PFSK-1 (cell line): Measurements from ENCODE around the gene LDLR.

Source experiments
- FOXP2 ChIP-seq: optimal IDR thresholded peaks from 2 replicates; pipeline ENCODE3; 2011; ENCODE audit warnings: borderline replicate concordance, control low read depth, inconsistent platforms; ENCODE audit not compliant: insufficient read depth; ENCODE audit errors: extremely low read length, extremely low read depth
- POLR2AphosphoS5 ChIP-seq: IDR thresholded peaks from 2 replicates; pipeline ENCODE4 v1.6.1; 2012; ENCODE audit warnings: low read depth, mild to moderate bottlenecking, control low read depth, low read length, moderate library complexity
- SIN3A ChIP-seq: IDR thresholded peaks from 2 replicates; pipeline ENCODE4 v1.6.1; 2012; ENCODE audit warnings: mild to moderate bottlenecking, low read length, moderate library complexity, borderline replicate concordance; ENCODE audit not compliant: insufficient read depth
- TAF1 ChIP-seq: IDR thresholded peaks from 2 replicates; pipeline ENCODE4 v1.6.1; 2012; ENCODE audit warnings: low read length, control low read depth, borderline replicate concordance; ENCODE audit not compliant: insufficient read depth
- TF ChIP-seq, protein P1 (sequence below), 2 experiments: IDR thresholded peaks; 2 replicates each; pipeline versions ENCODE4 v1.6.1 to v1.8.0; 2011 to 2012; ENCODE audit warnings: low read depth in 2 of 2, low read length in 2 of 2, control low read depth in 1 of 2, inconsistent platforms in 1 of 2, mild to moderate bottlenecking in 1 of 2, moderate library complexity in 1 of 2; ENCODE audit not compliant: insufficient read depth in 1 of 2

LDLR gene

DNA sequence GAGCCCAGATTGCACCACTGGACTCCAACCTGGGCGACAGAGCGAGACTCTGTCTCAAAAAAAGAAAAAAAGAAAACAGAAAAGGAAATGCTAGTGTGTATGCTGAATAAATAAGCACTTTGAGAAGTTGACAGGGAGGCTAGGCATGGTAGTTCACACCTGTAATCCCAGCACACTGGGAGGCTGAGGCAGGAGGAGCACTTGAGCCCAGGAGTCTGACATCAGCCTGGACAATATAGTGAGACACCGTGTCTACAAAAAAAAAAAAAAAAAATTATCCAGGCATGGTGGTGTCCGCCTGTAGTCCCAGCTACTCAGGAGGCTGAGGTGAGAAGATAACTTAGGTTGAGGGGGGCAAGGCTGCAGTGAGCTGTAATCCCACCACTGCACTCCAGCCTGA is 19.1 kb upstream of the LDLR start:
- TF ChIP-seq, protein P1, sequence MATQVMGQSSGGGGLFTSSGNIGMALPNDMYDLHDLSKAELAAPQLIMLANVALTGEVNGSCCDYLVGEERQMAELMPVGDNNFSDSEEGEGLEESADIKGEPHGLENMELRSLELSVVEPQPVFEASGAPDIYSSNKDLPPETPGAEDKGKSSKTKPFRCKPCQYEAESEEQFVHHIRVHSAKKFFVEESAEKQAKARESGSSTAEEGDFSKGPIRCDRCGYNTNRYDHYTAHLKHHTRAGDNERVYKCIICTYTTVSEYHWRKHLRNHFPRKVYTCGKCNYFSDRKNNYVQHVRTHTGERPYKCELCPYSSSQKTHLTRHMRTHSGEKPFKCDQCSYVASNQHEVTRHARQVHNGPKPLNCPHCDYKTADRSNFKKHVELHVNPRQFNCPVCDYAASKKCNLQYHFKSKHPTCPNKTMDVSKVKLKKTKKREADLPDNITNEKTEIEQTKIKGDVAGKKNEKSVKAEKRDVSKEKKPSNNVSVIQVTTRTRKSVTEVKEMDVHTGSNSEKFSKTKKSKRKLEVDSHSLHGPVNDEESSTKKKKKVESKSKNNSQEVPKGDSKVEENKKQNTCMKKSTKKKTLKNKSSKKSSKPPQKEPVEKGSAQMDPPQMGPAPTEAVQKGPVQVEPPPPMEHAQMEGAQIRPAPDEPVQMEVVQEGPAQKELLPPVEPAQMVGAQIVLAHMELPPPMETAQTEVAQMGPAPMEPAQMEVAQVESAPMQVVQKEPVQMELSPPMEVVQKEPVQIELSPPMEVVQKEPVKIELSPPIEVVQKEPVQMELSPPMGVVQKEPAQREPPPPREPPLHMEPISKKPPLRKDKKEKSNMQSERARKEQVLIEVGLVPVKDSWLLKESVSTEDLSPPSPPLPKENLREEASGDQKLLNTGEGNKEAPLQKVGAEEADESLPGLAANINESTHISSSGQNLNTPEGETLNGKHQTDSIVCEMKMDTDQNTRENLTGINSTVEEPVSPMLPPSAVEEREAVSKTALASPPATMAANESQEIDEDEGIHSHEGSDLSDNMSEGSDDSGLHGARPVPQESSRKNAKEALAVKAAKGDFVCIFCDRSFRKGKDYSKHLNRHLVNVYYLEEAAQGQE (IDR thresholded peaks at IDR 0.05; ENCODE audit: insufficient read depth in 1 of 2, low read depth in 2 of 2, low read length in 2 of 2) = no peak
- TF ChIP-seq POLR2AphosphoS5 (no peak), TAF1 (no peak), FOXP2 (no peak), SIN3A (no peak)

GRCh38 chr19:11073568-11073967 is 15.7 kb upstream of the LDLR start:
- no peak for TF ChIP-seq SIN3A
- no peak for TF ChIP-seq TAF1
- TF ChIP-seq FOXP2 = no peak
- no peak for TF ChIP-seq POLR2AphosphoS5
- TF ChIP-seq, protein P1 (IDR thresholded peaks at IDR 0.05; ENCODE audit: insufficient read depth in 1 of 2, low read depth in 2 of 2, low read length in 2 of 2) = no peak

DNA sequence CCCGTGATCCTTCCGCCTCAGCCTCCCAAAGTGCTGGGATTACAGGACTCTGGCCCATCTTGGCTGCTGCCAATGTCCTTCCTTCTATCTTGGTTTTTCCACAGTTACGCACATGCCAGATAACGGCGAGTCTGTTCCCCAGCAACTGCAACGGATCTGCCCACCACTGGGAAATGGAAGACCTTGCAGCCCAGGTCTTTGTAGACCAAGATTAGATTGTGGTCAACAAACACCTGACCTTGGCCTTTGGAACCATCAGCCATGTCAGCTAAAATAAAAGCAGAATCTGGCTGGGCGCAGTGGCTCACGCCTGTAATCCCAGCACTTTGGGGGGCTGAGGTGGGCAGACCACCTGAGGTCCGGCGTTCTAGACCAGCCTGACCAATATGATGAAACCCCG is 10.4 kb upstream of the LDLR start:
- TF ChIP-seq POLR2AphosphoS5 (no peak), FOXP2 (no peak), SIN3A (no peak), TAF1 (no peak)
- TF ChIP-seq, protein P1 (IDR thresholded peaks at IDR 0.05; ENCODE audit: insufficient read depth in 1 of 2, low read depth in 2 of 2, low read length in 2 of 2) = no peak

GRCh38 chr19:11079999-11080398 is 9.3 kb upstream of the LDLR start:
- TF ChIP-seq FOXP2 (no peak), SIN3A (no peak), POLR2AphosphoS5 (no peak), TAF1 (no peak)
- TF ChIP-seq, protein P1 (IDR thresholded peaks at IDR 0.05; ENCODE audit: insufficient read depth in 1 of 2, low read depth in 2 of 2, low read length in 2 of 2) = no peak
